DMS 273 treated with DMSO at 0.1 percent for 48 hours (cell line): Measurements from ENCODE around the gene DHRS9.
"Not testable (repeated sequence)": the region's sequence is repeated elsewhere in the genome, so short reads cannot be mapped to it uniquely, and the experiment has no call there.

Experiments
- DNase-seq: peaks from one replicate; lab custom pipeline; 2025; lab: John Stamatoyannopoulos, UW

Gene DHRS9

GRCh38 chr2:169136428-169136827, 67.1 kb downstream of the DHRS9 start:
- not testable (repeated sequence) for DNase-seq

DNA sequence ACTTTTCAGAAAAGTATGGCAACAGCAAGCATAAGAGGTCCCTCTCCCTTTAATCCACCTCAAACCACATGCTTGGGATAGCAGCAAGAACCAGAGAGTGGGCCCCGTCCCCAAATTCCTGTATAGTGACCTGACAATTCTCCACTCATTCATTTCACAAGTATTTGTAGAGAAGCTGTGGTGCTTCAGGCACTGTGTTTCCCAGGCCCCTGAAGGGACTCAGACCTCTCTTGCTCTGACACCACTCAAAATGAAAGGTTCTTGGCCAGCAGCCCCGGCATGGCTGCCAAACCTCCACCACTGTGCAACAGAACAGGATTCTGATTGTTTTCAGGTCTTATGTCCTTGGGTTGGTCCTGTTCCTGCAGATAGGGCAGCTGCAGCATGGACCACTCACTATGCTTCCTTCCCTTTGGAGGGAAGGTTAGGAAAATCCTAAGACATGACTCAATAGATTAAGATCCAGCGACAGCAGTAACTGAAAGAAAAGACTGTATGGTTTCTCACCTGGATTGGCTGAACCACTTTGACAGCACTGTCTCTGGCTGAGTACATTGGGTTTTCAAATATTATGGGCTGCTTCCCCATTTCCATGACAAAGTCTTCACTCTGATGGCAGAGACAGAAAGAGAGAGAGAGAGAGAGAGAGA, 67.6 kb downstream of the DHRS9 start:
- DNase-seq = no peak

DNA sequence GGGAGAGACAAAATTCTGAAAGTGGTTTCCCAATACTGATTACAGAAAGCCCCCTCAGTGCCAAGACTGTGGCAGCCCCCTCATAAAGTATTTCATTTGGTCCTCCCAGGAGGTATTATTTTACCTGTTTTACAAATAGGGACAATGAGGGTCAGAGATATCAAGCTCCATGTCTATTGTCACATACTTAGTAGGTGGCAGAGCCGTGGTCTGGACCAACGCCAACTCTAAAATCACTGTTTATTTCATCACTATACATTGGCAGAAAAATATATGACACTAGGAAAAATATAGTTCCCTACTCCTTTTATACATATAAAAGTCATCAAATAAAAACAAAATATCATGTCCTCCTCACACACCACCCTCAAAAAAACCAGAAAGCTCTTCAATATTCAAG, 68.6 kb downstream of the DHRS9 start:
- DNase-seq = no peak

DNA sequence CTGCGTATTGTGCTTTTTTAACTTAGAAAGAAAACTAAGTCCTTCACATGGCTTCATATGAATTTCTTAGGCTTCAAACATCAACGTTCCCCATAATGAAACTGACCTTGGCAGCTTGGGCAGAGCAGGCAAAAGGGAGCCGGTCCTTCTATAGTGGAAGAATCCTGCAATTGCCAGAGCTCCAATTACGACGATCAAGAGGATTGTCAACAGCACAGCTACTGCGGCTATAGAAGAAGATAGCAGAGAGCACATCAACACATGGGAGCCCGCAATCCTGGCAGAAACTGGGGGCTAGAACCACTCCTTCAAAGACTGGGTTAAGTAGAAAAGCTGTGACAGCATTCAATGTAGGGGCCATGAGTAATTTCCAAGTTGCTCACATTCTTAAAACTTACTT, 69.8 kb downstream of the DHRS9 start:
- no peak for DNase-seq

DNA sequence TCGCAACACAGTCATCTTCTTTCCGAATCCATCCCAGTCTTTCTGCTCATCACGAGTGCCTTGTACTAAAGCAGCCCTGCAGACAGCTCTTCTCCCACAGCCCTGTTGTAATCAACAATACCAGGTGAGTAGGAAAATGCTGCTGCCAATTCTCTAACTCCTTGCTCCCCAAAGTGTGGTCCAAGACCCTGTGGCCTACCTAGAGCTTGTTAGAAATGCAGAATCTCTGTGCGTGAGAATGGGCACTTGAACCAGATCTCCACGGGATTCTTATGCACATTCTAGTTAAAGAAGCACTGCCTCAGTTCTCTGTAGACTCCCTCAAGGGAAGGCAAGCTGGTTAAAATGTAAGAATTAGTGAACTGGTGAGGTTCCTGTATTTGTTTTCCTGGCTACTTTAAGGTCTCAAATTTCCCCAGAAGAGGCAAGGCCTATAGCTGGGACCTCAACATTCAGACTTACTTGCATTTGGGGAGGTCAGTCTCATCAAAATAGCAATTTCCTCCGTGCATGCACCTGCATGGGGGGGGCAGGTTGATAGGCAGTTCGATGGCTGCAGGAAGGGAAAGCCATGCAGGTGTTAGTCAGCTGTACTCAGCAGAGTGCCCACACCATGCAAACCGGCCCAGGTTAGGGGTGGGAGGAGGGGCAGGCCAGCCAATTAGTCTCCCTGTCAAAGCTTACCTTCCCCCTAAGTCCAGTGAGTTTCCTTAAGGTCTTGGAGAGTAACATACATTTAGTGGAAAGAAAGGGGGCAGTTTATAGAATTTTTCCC, 70.8 kb downstream of the DHRS9 start:
- DNase-seq = no peak

GRCh38 chr2:169141713-169142352, 72.5 kb downstream of the DHRS9 start:
- DNase-seq = no peak

- no peak for DNase-seq
These were observed 74.6 kb downstream of the DHRS9 start for GRCh38 chr2:169143998-169144397.
